ENCODE results near the gene C12orf43. TPM values are rescaled to one million over a fixed set of nuclear protein-coding genes. Genes with fewer than 3 reads are reported as not detected.
"Not testable (repeated sequence)": the region's sequence is repeated elsewhere in the genome, so short reads cannot be mapped to it uniquely, and the experiment has no call there.

Gene C12orf43
- total RNA-seq, 2 experiments from 2014 or later, result 17.6 to 20.2 TPM

- peaks cover 28% of the 10 kb centered on the region for H3K27me3 Mint-ChIP-seq
- H3K36me3 Mint-ChIP-seq (ENCODE audit: low read depth), result no peaks in the 10 kb centered on the region
- H3K4me1 Mint-ChIP-seq, result peaks cover 18% of the 10 kb centered on the region
- peak overlapping the region; percentile 69 for H3K4me3 Mint-ChIP-seq
- no peaks in the 10 kb centered on the region for H3K9me3 Mint-ChIP-seq
- no peak for DNase-seq
- POLR2A ChIA-PET, result no interaction called here
- H3K27ac Mint-ChIP-seq, result peak overlapping the region; percentile 83
- CTCF ChIA-PET, result interaction anchor here (1.2 to 2.9 kb wide), 3 partner anchors 11 to 43 kb away, joined by 3 to 17 read pairs (median 4); no protein-coding TSS in a partner anchor
Observed at GRCh38 chr12:121048442-121048841, 32.2 kb upstream of the C12orf43 start.

- CTCF ChIA-PET, result interaction anchor here (1.5 to 2.9 kb wide), 2 partner anchors 12 to 13 kb away, joined by 4 to 17 read pairs; no protein-coding TSS in a partner anchor
- POLR2A ChIA-PET; H3K36me3 Mint-ChIP-seq (ENCODE audit: low read depth); H3K27ac Mint-ChIP-seq; H3K9me3 Mint-ChIP-seq; DNase-seq: not testable (repeated sequence)
- Mint-ChIP-seq H3K27me3 (peaks cover 36% of the 10 kb centered on the region), H3K4me3 (peak overlapping the region; percentile 69), H3K4me1 (peaks cover 18% of the 10 kb centered on the region)
Observed at GRCh38 chr12:121047400-121047799, 31.1 kb upstream of the C12orf43 start.

- Mint-ChIP-seq H3K27ac (no peak overlapping the region), H3K4me3 (no peak overlapping the region)
Observed at GRCh38 chr12:121043067-121043466, 26.8 kb upstream of the C12orf43 start.

GRCh38 chr12:121038861-121039668 lies 22.8 kb upstream of the C12orf43 start, which contains the start of gene OASL:
TSS of gene OASL (minus strand) at chr12:121039246. CDS start at chr12:121038971, 275 bp downstream.
- peak; percentile 75 for DNase-seq
- peaks cover 46% of the 10 kb centered on the region for H3K4me1 Mint-ChIP-seq
- peaks cover 5% of the 10 kb centered on the region for H3K9me3 Mint-ChIP-seq
- peaks cover 28% of the 10 kb centered on the region for H3K36me3 Mint-ChIP-seq (ENCODE audit: low read depth)
- peak within 1 kb of the TSS; percentile 98 for H3K4me3 Mint-ChIP-seq
- H3K27ac Mint-ChIP-seq, result peak within 1 kb of the TSS; percentile 94
- peaks cover 17% of the 10 kb centered on the region for H3K27me3 Mint-ChIP-seq
- ChIA-PET POLR2A (interaction anchor here (0.6 to 1.0 kb wide), 3 partner anchors 21 to 154 kb away, joined by 4 read pairs; no protein-coding TSS in a partner anchor), CTCF (interaction anchor here (0.6 to 2.6 kb wide), 5 partner anchors 12 to 84 kb away, joined by 3 to 17 read pairs (median 3); no protein-coding TSS in a partner anchor)

More at GRCh38 chr12:121043067-121043466, 26.8 kb upstream of the C12orf43 start:
- H3K27me3 Mint-ChIP-seq, result peaks cover 30% of the 10 kb centered on the region
- ChIA-PET CTCF (interaction anchor here (0.8 kb wide), 1 partner anchor 14 kb away, joined by 8 read pairs; no protein-coding TSS in a partner anchor), POLR2A (no interaction called here)
- no peak for DNase-seq
- H3K9me3 Mint-ChIP-seq, result no peaks in the 10 kb centered on the region
- H3K36me3 Mint-ChIP-seq (ENCODE audit: low read depth), result peaks cover 2% of the 10 kb centered on the region
- H3K4me1 Mint-ChIP-seq, result peaks cover 21% of the 10 kb centered on the region

- Mint-ChIP-seq H3K36me3 (ENCODE audit: low read depth) (peaks cover 44% of the 10 kb centered on the region), H3K9me3 (peaks cover 5% of the 10 kb centered on the region), H3K27ac (peak overlapping the region; percentile 94), H3K4me3 (peak overlapping the region; percentile 98), H3K4me1 (peaks cover 64% of the 10 kb centered on the region), H3K27me3 (peaks cover 1% of the 10 kb centered on the region)
- no peak for DNase-seq
- ChIA-PET CTCF (interaction anchor here (0.8 to 2.6 kb wide), 3 partner anchors 15 to 178 kb away, joined by 3 to 17 read pairs (median 7); no protein-coding TSS in a partner anchor), POLR2A (no interaction called here)
Observed at GRCh38 chr12:121036810-121037326, 20.6 kb upstream of the C12orf43 start.

- DNase-seq, result no peak
- Mint-ChIP-seq H3K4me3 (peak overlapping the region; percentile 55), H3K4me1 (peaks cover 60% of the 10 kb centered on the region), H3K27me3 (no peaks in the 10 kb centered on the region), H3K9me3 (peaks cover 5% of the 10 kb centered on the region), H3K27ac (peak overlapping the region; percentile 89), H3K36me3 (ENCODE audit: low read depth) (peaks cover 49% of the 10 kb centered on the region)
- POLR2A ChIA-PET, result interaction anchor here (1.5 kb wide), 1 partner anchor 15 kb away, joined by 3 read pairs; no protein-coding TSS in a partner anchor
- CTCF ChIA-PET, result interaction anchor here (1.1 to 2.9 kb wide), 4 partner anchors 13 to 132 kb away, joined by 3 to 10 read pairs (median 4); no protein-coding TSS in a partner anchor
Observed at GRCh38 chr12:121034616-121035305, 18.5 kb upstream of the C12orf43 start.

GRCh38 chr12:121033625-121034349 lies 17.5 kb upstream of the C12orf43 start:
- H3K27ac Mint-ChIP-seq, result peak overlapping the region; percentile 89
- DNase-seq, result peak; percentile 63
- ChIA-PET CTCF (interaction anchor here (1.2 to 2.9 kb wide), 3 partner anchors 14 to 26 kb away, joined by 3 to 10 read pairs (median 4); partner anchors contain the start of gene C12orf43), POLR2A (interaction anchor here (1.5 kb wide), 1 partner anchor 14 kb away, joined by 3 read pairs; no protein-coding TSS in a partner anchor)
- H3K27me3 Mint-ChIP-seq, result no peaks in the 10 kb centered on the region
- peaks cover 54% of the 10 kb centered on the region for H3K4me1 Mint-ChIP-seq
- peaks cover 50% of the 10 kb centered on the region for H3K36me3 Mint-ChIP-seq (ENCODE audit: low read depth)
- peak overlapping the region; percentile 55 for H3K4me3 Mint-ChIP-seq
- peaks cover 5% of the 10 kb centered on the region for H3K9me3 Mint-ChIP-seq

- Mint-ChIP-seq H3K27me3 (no peaks in the 10 kb centered on the region), H3K9me3 (no peaks in the 10 kb centered on the region), H3K4me3 (no peak overlapping the region), H3K4me1 (peaks cover 38% of the 10 kb centered on the region), H3K36me3 (ENCODE audit: low read depth) (peaks cover 68% of the 10 kb centered on the region), H3K27ac (no peak overlapping the region)
- ChIA-PET CTCF (interaction anchor here (1.1 kb wide), 1 partner anchor 29 kb away, joined by 3 read pairs; no protein-coding TSS in a partner anchor), POLR2A (interaction anchor here (0.7 kb wide), 1 partner anchor 1041 kb away, joined by 3 read pairs; no protein-coding TSS in a partner anchor)
- DNase-seq, result no peak
Observed at GRCh38 chr12:121030576-121031212, 14.4 kb upstream of the C12orf43 start.

- no peaks in the 10 kb centered on the region for H3K9me3 Mint-ChIP-seq
- H3K4me1 Mint-ChIP-seq, result peaks cover 3% of the 10 kb centered on the region
- DNase-seq, result no peak
- no peaks in the 10 kb centered on the region for H3K27me3 Mint-ChIP-seq
- peaks cover 57% of the 10 kb centered on the region for H3K36me3 Mint-ChIP-seq (ENCODE audit: low read depth)
- H3K27ac Mint-ChIP-seq, result no peak overlapping the region
- ChIA-PET POLR2A (interaction anchor here (0.6 kb wide), 1 partner anchor 9 kb away, joined by 3 read pairs; no protein-coding TSS in a partner anchor), CTCF (interaction anchor here (0.8 to 1.2 kb wide), 3 partner anchors 10 to 23 kb away, joined by 3 read pairs; partner anchors contain the start of genes C12orf43 and OASL)
- H3K4me3 Mint-ChIP-seq, result no peak overlapping the region
Observed at GRCh38 chr12:121026274-121027045, 10.2 kb upstream of the C12orf43 start.

- no peak overlapping the region for H3K27ac Mint-ChIP-seq
- POLR2A ChIA-PET, result no interaction called here
- no peaks in the 10 kb centered on the region for H3K27me3 Mint-ChIP-seq
Observed at GRCh38 chr12:121025442-121026226, 9.3 kb upstream of the C12orf43 start.

More at GRCh38 chr12:121025442-121026226, 9.3 kb upstream of the C12orf43 start:
- Mint-ChIP-seq H3K4me1 (peaks cover 3% of the 10 kb centered on the region), H3K36me3 (ENCODE audit: low read depth) (peaks cover 56% of the 10 kb centered on the region), H3K4me3 (no peak overlapping the region), H3K9me3 (no peaks in the 10 kb centered on the region)
- DNase-seq, result no peak
- CTCF ChIA-PET, result no interaction called here

Measured in activated CD4-positive, alpha-beta T cell treated with anti-CD3 and anti-CD28 coated beads, Interleukin-2, amount 10 ng/mL, durations not matched to agents 7 days and 5 days (primary cell).